ENCODE results near the gene PHEX.

GRCh38 chrX:22086003-22086402, 53.9 kb downstream of the PHEX start:
- TF ChIP-seq CTCF (IDR thresholded peaks at IDR 0.05; ENCODE audit: insufficient read depth, low read length, poor library complexity, severe bottlenecking) (no peak), EZH2phosphoT487 (conservative IDR thresholded peaks at IDR 0.05; ENCODE audit: low read length) (no peak)
